ENCODE measurements around the gene SDK2. TPM values are rescaled to one million over a fixed set of nuclear protein-coding genes. Genes with fewer than 3 reads are reported as not detected.
"Not testable (repeated sequence)": the region's sequence is repeated elsewhere in the genome, so short reads cannot be mapped to it uniquely, and the experiment has no call there.

SDK2 gene
- total RNA-seq, 6 experiments from 2014 or later = 0.11 to 0.46 (median 0.25) TPM

GRCh38 chr17:73313526-73314127 lies 330.6 kb downstream of the SDK2 start:
- Histone ChIP-seq H3K4me3 (no peak overlapping the region), H3K9me3 (no peaks in the 10 kb centered on the region), H3K4me1 (peaks cover 0 to 14% (median 0%) of the 10 kb centered on the region in 4 donors), H3K36me3 (no peaks in the 10 kb centered on the region), H3K27me3 (no peaks in the 10 kb centered on the region), H3K27ac (no peak overlapping the region)
- DNase-seq (no peak), ATAC-seq (no peak)
- 74% methylated on average over 8 of the region's 8 CpGs for WGBS (ENCODE audit: insufficient coverage, low coverage, low lambda C conversion rate, missing lambda C conversion rate)
- intact Hi-C loops (cut with DNase I) = loop anchor here in 1 of 2 donors (10.0 kb wide), 1 partner anchor 51 kb away; no protein-coding TSS in a partner anchor
- TF ChIP-seq, protein P1, sequence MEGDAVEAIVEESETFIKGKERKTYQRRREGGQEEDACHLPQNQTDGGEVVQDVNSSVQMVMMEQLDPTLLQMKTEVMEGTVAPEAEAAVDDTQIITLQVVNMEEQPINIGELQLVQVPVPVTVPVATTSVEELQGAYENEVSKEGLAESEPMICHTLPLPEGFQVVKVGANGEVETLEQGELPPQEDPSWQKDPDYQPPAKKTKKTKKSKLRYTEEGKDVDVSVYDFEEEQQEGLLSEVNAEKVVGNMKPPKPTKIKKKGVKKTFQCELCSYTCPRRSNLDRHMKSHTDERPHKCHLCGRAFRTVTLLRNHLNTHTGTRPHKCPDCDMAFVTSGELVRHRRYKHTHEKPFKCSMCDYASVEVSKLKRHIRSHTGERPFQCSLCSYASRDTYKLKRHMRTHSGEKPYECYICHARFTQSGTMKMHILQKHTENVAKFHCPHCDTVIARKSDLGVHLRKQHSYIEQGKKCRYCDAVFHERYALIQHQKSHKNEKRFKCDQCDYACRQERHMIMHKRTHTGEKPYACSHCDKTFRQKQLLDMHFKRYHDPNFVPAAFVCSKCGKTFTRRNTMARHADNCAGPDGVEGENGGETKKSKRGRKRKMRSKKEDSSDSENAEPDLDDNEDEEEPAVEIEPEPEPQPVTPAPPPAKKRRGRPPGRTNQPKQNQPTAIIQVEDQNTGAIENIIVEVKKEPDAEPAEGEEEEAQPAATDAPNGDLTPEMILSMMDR (IDR thresholded peaks at IDR 0.05) = no peak
- TF ChIP-seq POLR2A (IDR thresholded peaks at IDR 0.05) = no peak

GRCh38 chr17:73312887-73313286 lies 331.4 kb downstream of the SDK2 start:
- not testable (repeated sequence) for H3K4me3 ChIP-seq, H3K9me3 ChIP-seq, H3K36me3 ChIP-seq, ATAC-seq, H3K27me3 ChIP-seq, DNase-seq
- Histone ChIP-seq H3K4me1 (peaks cover 0 to 16% (median 0%) of the 10 kb centered on the region in 4 donors), H3K27ac (peak overlapping the region in 2 of 3 donors; percentile 92 to 96)
- 82% methylated on average over 3 of the region's 11 CpGs for WGBS (ENCODE audit: insufficient coverage, low coverage, low lambda C conversion rate, missing lambda C conversion rate)
- intact Hi-C loops (cut with DNase I) = loop anchor here in 1 of 2 donors (10.0 kb wide), 1 partner anchor 52 kb away; no protein-coding TSS in a partner anchor

- TF ChIP-seq POLR2A (IDR thresholded peaks at IDR 0.05) = peak; percentile 99
- TF ChIP-seq, protein P1 (IDR thresholded peaks at IDR 0.05) = no peak
- peak; percentile 74 to 86 (median 75) for ATAC-seq
- Histone ChIP-seq H3K27me3 (no peaks in the 10 kb centered on the region), H3K27ac (peak within 1 kb of the TSS; percentile 84 to 96 (median 92)), H3K9me3 (no peaks in the 10 kb centered on the region), H3K36me3 (no peaks in the 10 kb centered on the region), H3K4me3 (peak within 1 kb of the TSS; percentile 60 to 92 (median 85)), H3K4me1 (peaks cover 0 to 24% (median 3%) of the 10 kb centered on the region in 4 donors)
- under 1% methylated on average over 27 of the region's 71 CpGs for WGBS (ENCODE audit: insufficient coverage, low coverage, low lambda C conversion rate, missing lambda C conversion rate)
- peak; percentile 98 to 99 (median 98) for DNase-seq
- intact Hi-C loops (cut with DNase I) = loop anchor here in 1 of 2 donors (10.0 kb wide), 1 partner anchor 53 kb away; no protein-coding TSS in a partner anchor
Measured at GRCh38 chr17:73311781-73312641, 332.2 kb downstream of the SDK2 start, which contains the start of gene CDC42EP4. Gene CDC42EP4, minus strand, starts transcription at chr17:73312001. Its CDS starts 25,501 bp downstream, at chr17:73286500.

- H3K4me1 ChIP-seq = peaks cover 0 to 30% (median 6%) of the 10 kb centered on the region in 4 donors
- H3K27me3 ChIP-seq = no peaks in the 10 kb centered on the region
- peak overlapping the region; percentile 60 to 92 (median 85) for H3K4me3 ChIP-seq
- TF ChIP-seq, protein P1 (IDR thresholded peaks at IDR 0.05) = no peak
- no peak for TF ChIP-seq POLR2A (IDR thresholded peaks at IDR 0.05)
- H3K36me3 ChIP-seq = no peaks in the 10 kb centered on the region
- H3K27ac ChIP-seq = peak overlapping the region; percentile 84 to 96 (median 92)
- WGBS (ENCODE audit: insufficient coverage, low coverage, low lambda C conversion rate, missing lambda C conversion rate) = 0% methylated on average over 1 of the region's 38 CpGs
- DNase-seq (peak in 2 of 3 donors; percentile 58 to 74), ATAC-seq (peak; percentile 1 to 8 (median 1))
- intact Hi-C loops (cut with DNase I) = loop anchor here in 1 of 2 donors (10.0 kb wide), 1 partner anchor 53 kb away; no protein-coding TSS in a partner anchor
- no peaks in the 10 kb centered on the region for H3K9me3 ChIP-seq
Measured at GRCh38 chr17:73311428-73311780, 332.8 kb downstream of the SDK2 start.

All from right lobe of liver (tissue), 6 donors.